HG03060 (cell line): ENCODE measurements around the gene OR10A2.
A peak's percentile ranks its signal among the peaks of the same experiment; 100 is the strongest.
"Not testable (repeated sequence)": the region's sequence is repeated elsewhere in the genome, so short reads cannot be mapped to it uniquely, and the experiment has no call there.

Experiments
- ATAC-seq: cut with Tn5 transposase; IDR thresholded peaks from one replicate; pipeline ENCODE4 v1.9.1; 2021; ENCODE audit warnings: low read depth, moderate number of reproducible peaks; ENCODE audit not compliant: unreplicated experiment

OR10A2 gene

DNA sequence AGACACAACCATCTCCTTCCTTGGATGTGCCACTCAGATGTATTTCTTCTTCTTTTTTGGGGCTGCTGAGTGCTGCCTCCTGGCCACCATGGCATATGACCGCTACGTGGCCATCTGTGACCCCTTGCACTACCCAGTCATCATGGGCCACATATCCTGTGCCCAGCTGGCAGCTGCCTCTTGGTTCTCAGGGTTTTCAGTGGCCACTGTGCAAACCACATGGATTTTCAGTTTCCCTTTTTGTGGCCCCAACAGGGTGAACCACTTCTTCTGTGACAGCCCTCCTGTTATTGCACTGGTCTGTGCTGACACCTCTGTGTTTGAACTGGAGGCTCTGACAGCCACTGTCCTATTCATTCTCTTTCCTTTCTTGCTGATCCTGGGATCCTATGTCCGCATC lies 14.1 kb downstream of the OR10A2 start:
- no peak for ATAC-seq

DNA sequence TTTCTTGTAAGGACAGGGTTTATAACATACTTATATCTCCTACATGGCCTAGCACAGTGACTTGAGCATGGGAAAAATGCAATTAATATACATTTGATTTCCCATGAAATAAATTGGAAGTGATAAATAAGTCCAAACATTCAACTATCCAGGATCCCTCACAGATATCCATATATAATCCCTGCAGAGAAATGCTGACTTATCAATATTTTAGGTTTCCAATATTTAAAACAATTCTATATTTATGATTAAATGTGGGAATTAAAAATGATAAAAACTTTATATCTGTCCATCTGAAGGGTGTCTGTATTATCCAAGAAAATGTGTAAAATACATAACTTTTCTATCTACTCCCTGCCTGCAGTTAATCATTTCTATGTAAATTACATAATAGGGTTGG lies 19.9 kb downstream of the OR10A2 start:
- no peak for ATAC-seq

- not testable (repeated sequence) for ATAC-seq
Observed at GRCh38 chr11:6887711-6888110, 24.9 kb downstream of the OR10A2 start.

GRCh38 chr11:6888830-6889229 lies 26.0 kb downstream of the OR10A2 start:
- ATAC-seq: no peak

GRCh38 chr11:6889835-6890234 lies 27.0 kb downstream of the OR10A2 start:
- ATAC-seq: no peak

- ATAC-seq: no peak
Observed at GRCh38 chr11:6892400-6892799, 29.5 kb downstream of the OR10A2 start, which contains the start of gene OR2D2. OR2D2 (minus strand) TSS chr11:6892500; CDS start chr11:6892500, 0 bp downstream.

GRCh38 chr11:6894097-6894496 lies 31.2 kb downstream of the OR10A2 start:
- ATAC-seq: no peak

DNA sequence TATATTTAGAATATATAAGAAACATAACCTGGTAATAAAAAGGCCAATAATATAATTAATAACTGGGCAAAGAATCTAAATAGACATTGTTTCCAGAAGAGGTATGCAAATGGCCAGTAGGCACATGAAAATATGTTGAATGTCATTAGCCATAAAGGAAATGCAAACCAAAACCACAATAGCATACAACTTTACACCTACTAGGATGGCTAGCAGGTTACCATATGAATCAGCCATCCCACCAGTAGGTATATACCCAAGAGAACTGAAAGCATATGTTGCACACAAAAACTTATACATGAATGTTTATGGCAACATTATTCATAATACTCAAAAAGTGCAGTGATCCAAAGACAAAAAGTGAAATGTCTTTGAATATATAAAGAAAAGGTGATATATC lies 32.2 kb downstream of the OR10A2 start:
- ATAC-seq: peak; percentile 84

DNA sequence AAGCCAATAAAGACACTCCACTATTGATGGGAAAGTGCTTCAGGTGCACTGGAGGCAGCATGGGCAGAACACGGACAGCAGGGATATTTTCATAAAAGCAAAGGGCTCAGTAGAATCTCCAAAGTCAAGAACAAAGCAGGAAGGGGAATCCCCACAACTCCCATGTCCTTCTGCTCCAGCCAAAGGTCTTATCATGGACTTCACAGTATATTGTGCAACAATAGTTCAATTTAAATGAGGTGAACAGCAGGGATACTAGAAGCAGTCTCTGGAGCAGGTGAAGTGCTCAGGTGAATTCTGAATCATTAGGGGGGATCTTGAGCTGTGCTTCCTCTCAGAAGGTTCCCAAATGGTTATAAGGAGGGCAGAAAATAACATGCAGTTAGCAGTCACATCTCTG lies 36.1 kb downstream of the OR10A2 start:
- no peak for ATAC-seq

GRCh38 chr11:6900327-6900999 lies 37.6 kb downstream of the OR10A2 start:
- ATAC-seq: no peak

DNA sequence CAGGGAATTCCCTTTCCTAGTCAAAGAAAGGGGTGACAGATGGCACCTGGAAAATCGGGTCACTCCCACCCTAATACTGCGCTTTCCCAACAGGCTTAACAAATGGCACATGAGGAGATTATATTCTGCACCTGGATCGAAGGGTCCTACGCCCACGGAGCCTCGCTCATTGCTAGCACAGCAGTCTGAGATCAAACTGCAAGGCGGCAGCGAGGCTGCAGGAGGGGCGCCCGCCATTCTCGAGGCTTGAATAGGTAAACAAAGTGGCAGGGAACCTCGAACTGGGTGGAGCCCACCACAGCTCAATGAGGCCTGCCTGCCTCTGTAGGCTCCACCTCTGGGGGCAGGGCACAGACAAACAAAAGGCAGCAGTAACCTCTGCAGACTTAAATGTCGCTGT lies 41.9 kb downstream of the OR10A2 start:
- ATAC-seq: not testable (repeated sequence)

GRCh38 chr11:6911378-6911777 lies 48.5 kb downstream of the OR10A2 start:
- no peak for ATAC-seq

DNA sequence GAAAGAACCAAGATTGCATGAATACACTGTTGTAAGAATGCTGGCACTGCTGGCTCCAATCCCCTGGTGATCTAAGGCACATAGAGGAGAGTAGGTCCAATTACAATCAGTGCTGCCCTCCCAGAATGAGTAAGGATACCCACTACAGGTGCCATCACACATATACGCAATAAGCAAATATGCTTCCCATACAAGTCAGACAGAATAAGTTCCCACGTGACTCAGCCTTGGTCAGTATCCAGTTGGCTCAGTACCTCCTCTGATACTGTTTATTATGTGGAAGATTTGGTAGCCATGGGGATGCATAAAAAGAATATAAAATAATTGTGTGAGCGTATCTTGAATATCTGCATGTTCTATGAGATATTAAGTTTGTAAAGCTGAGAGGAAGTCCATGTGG lies 49.1 kb downstream of the OR10A2 start:
- no peak for ATAC-seq

DNA sequence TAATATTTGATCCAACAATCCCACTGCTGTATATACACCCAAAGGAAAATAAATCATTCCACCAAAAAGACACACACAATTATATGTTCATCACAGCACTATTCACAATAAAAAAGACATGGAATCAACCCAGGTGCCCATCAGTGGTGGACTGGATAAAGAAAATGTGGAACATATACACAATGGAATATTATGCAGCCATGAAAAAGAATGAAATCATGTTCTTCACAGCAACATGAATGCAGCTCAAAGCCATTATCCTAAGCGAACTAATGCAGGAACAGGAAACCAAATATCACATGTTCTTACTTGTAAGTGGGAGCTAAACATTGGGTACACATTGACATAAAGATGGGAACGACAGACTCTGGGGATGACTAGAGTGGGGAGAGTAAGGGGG lies 56.8 kb downstream of the OR10A2 start:
- ATAC-seq: no peak

GRCh38 chr11:6920702-6921101 lies 57.8 kb downstream of the OR10A2 start, which contains the start of gene OR2D3:
OR2D3 (plus strand) TSS chr11:6921002; CDS start chr11:6921002, 0 bp downstream.
- no peak for ATAC-seq
